Measurements from ENCODE around the gene ATP5MC3.
A peak's percentile ranks its signal among the peaks of the same experiment; 100 is the strongest.
"Not testable (repeated sequence)": the region's sequence is repeated elsewhere in the genome, so short reads cannot be mapped to it uniquely, and the experiment has no call there.

ATP5MC3 gene

DNA sequence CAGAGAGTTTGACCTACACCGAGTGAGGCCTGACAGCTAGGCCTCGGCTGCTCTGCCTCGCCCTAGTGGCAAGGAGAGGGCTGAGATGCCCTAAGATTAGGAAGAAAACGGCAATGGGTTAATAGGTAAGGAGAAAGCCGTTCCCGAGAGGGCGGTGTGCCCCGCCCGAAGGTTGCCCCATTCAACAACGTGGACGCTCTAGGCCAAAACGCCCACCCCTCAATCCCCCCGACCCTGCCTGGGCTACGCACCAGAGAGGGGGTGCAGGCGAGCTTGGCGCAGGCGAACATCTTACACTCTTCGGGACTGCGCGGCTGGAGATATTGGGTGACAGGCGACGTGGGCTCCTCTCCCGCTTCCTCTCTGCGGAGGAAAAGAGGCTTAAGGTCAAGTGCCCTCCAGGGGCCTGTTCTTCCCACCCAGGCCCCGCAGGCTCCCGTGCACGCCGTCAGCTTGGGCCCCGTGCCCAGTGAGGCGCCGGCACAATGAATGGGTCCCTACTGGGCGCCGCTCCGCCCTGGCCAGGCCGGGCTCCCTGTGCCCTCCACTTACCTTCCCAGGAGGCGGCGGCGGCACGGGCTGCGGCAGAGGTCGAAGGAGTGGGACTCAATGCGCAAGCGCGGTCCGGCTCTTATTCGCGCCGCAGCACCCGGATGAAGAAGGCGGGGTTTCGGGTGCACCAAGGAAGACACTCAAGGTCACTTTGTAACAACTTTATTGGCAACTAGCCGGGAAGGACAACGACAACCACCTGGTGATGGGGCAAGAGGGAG, at the start of gene ATP5MC3:
TSS of gene ATP5MC3 (minus strand) at position 607 of the 773 bp plus-strand sequence. CDS start at position 290, 317 bp downstream.
- H3K4me1 Mint-ChIP-seq (ENCODE audit: low read depth) = peaks cover 39% of the 10 kb centered on the region
- peaks cover 7% of the 10 kb centered on the region for H3K9me3 Mint-ChIP-seq
- peak within 1 kb of the TSS; percentile 91 for H3K4me3 Mint-ChIP-seq
- H3K27me3 Mint-ChIP-seq = no peaks in the 10 kb centered on the region
- H3K36me3 Mint-ChIP-seq (ENCODE audit: low read depth) = peaks cover 50% of the 10 kb centered on the region
- H3K27ac Mint-ChIP-seq = peak within 1 kb of the TSS; percentile 98

DNA sequence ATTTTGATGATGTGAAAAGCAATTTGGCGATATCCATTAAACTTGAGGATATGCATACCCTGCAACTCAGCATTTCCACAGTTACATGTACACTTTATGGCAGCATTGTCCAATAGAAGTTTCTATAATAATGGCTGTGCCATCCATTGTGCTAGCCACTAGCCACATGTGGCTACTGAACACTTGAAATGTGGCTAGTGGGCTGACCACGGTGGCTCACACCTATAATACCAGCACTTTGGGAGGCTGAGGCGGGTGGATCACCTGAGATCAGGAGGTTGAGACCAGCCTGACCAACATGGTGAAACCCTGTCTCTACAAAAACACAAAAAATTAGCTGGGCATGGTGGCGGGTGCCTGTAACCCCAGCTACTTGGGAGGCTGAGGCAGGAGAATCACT, 47.1 kb upstream of the ATP5MC3 start:
- not testable (repeated sequence) for H3K9me3 Mint-ChIP-seq; H3K36me3 Mint-ChIP-seq (ENCODE audit: low read depth); H3K4me3 Mint-ChIP-seq; H3K27ac Mint-ChIP-seq
- peaks cover 24% of the 10 kb centered on the region for H3K4me1 Mint-ChIP-seq (ENCODE audit: low read depth)
- peaks cover 25% of the 10 kb centered on the region for H3K27me3 Mint-ChIP-seq

DNA sequence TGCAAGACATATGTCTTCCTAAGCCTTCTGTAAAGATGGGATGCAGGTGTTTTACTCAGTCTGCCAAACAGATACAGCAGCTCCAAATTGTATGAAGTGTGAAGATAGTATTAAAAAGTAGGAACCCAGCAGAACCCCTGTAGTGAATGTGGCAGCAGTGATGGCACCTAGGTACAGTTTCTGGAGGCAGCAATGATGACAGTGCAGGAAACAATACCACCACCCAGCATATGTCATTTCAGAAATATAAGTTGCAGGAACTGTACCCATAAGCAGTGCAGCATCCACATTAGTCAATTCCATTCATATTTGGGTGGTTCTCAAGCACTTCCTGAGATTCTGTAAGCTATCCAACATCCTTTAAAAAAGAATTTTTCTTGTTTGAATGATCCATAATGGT, 46.7 kb upstream of the ATP5MC3 start:
- Mint-ChIP-seq H3K27me3 (peaks cover 29% of the 10 kb centered on the region), H3K4me3 (no peak overlapping the region), H3K9me3 (no peaks in the 10 kb centered on the region), H3K36me3 (ENCODE audit: low read depth) (no peaks in the 10 kb centered on the region), H3K4me1 (ENCODE audit: low read depth) (peaks cover 20% of the 10 kb centered on the region), H3K27ac (peak overlapping the region; percentile 36)

DNA sequence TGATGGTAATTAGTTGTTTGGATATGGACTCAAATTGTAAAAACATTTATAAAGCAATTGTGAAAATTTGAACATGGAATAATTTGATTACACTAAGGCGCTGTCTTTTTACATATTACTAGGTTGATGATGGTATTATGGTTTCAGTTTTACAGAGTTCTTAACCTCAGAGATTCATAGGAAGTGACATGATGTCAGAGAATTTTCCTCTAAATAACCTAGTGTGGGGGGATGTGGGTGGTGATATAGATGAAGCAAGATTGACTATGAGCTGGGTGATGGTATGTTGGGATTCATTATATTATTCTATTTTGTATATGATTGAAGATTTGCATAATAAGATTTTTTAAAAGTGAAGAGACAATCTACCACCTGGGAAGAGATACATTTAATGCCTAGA, 45.9 kb upstream of the ATP5MC3 start:
- H3K27me3 Mint-ChIP-seq = peaks cover 37% of the 10 kb centered on the region
- H3K4me1 Mint-ChIP-seq (ENCODE audit: low read depth) = peaks cover 20% of the 10 kb centered on the region
- H3K9me3 Mint-ChIP-seq = no peaks in the 10 kb centered on the region
- no peak overlapping the region for H3K4me3 Mint-ChIP-seq
- peak overlapping the region; percentile 40 for H3K27ac Mint-ChIP-seq
- no peaks in the 10 kb centered on the region for H3K36me3 Mint-ChIP-seq (ENCODE audit: low read depth)

DNA sequence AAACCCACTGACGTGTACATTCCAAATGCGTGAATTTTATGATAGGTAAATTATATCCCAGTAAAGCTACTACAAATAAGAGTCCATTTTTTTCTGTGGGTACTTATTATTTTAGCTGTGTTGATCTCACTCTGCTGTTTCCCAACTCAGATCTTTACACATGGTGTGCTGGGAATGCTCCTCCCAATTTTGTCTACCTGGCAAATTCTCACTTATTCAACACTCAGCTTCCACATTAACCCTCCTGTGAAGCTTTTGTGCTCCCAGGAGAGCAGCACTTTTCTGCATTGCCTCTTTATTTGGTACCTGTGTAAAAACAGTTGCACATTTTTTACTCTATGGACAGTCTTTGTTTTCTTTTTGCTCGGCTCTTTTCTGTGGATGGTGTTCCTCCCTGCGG, 38.6 kb upstream of the ATP5MC3 start:
- Mint-ChIP-seq H3K9me3 (no peaks in the 10 kb centered on the region), H3K27me3 (peaks cover 54% of the 10 kb centered on the region), H3K4me3 (no peak overlapping the region), H3K4me1 (ENCODE audit: low read depth) (no peaks in the 10 kb centered on the region), H3K36me3 (ENCODE audit: low read depth) (no peaks in the 10 kb centered on the region), H3K27ac (no peak overlapping the region)

DNA sequence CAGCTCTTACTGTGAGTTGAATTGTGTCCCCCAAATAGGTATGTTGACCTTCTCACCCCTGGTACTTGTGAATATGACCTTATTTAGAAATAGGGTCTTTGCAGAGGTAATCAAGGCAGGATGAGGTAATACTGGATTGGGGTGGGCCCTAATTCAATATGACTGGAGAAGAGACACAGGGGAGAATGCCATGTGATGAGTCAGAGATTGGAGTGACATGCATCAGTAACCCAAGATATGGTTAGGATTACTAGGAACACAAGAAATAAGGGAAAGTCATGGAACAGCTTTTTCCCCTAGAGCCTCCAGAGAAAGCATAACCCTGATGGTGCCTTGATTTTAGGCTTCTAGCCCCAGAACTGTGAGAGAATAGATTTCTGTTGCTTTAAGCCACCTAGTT, 37.0 kb upstream of the ATP5MC3 start:
- Mint-ChIP-seq H3K4me3 (no peak overlapping the region), H3K27me3 (peaks cover 45% of the 10 kb centered on the region), H3K27ac (no peak overlapping the region), H3K4me1 (ENCODE audit: low read depth) (no peaks in the 10 kb centered on the region), H3K36me3 (ENCODE audit: low read depth) (no peaks in the 10 kb centered on the region), H3K9me3 (no peaks in the 10 kb centered on the region)

DNA sequence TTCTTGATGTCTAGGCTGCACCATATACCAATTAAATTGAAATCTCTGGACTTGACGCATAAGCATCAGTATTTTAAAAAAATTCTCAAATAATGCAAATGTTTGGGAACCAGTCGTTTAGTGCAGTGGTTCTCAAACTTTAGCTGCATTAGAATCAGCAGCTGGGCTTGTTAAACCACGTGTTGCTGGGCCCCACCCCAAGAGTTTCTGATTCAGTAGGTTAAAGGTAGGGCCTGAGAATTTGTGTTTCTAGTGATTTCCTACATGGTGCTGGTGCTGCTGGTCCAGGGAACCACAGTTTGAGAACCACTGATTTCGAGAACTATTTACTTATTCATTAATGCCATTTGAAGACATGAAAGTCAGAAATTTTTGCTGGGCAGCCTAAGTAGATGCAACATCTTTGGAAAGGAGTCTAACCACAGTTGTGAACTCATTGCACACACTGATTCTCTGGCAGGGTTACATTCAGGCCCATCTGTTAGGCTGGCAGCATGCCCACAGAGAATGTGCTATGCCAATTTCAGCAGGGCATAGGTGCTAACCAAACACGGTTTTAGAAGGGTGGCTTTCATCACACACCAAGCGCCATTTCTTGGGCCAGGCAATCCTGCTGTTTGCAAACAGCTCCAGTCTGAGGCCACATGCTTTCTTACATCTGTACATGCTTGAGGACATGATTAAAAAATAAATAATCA, 26.4 kb upstream of the ATP5MC3 start:
- Mint-ChIP-seq H3K9me3 (no peaks in the 10 kb centered on the region), H3K4me3 (no peak overlapping the region), H3K4me1 (ENCODE audit: low read depth) (peaks cover 12% of the 10 kb centered on the region), H3K27me3 (peaks cover 9% of the 10 kb centered on the region), H3K36me3 (ENCODE audit: low read depth) (no peaks in the 10 kb centered on the region), H3K27ac (no peak overlapping the region)

DNA sequence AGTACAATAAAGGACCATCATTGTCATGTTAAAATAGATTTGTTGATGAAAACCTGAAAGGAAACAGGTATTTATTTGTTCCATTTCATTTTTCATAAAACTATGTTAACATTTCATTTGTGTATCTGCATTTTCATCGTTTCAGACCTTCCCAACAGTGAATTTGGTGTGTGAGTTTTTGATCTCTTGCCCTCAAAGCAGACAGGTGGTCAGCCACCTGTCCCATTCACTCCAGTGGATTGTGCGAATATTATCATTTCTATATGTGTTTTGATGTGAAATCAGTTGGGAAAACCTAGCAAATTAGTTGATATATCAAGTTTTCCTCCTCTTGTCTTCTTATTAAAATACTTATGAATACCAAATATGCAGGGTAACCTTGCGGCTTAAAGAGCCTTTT, 25.4 kb upstream of the ATP5MC3 start:
- H3K4me1 Mint-ChIP-seq (ENCODE audit: low read depth) = peaks cover 12% of the 10 kb centered on the region
- no peak overlapping the region for H3K4me3 Mint-ChIP-seq
- H3K9me3 Mint-ChIP-seq = no peaks in the 10 kb centered on the region
- H3K36me3 Mint-ChIP-seq (ENCODE audit: low read depth) = no peaks in the 10 kb centered on the region
- peaks cover 8% of the 10 kb centered on the region for H3K27me3 Mint-ChIP-seq
- no peak overlapping the region for H3K27ac Mint-ChIP-seq

DNA sequence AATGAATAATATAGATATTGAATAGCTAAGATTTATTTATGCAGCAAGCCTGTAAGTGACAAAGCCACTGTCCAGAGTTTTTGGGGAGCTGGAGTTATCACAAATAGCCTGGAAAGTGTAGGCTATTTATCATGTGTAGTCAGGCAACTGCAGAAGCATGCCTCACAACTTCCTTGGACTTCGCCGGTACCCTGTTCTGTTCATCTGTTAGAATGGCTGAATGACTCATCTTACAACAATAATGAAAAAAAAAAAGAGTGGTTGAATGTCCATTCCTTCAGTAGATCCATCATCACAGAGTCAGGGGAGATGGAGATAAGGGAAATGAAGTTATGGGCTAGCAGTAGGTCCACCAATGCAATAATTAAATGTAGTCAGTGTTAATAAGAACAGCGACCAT, 24.0 kb upstream of the ATP5MC3 start:
- no peak overlapping the region for H3K4me3 Mint-ChIP-seq
- H3K9me3 Mint-ChIP-seq = no peaks in the 10 kb centered on the region
- H3K4me1 Mint-ChIP-seq (ENCODE audit: low read depth) = peaks cover 12% of the 10 kb centered on the region
- H3K36me3 Mint-ChIP-seq (ENCODE audit: low read depth) = no peaks in the 10 kb centered on the region
- H3K27ac Mint-ChIP-seq = no peak overlapping the region
- H3K27me3 Mint-ChIP-seq = peaks cover 10% of the 10 kb centered on the region

DNA sequence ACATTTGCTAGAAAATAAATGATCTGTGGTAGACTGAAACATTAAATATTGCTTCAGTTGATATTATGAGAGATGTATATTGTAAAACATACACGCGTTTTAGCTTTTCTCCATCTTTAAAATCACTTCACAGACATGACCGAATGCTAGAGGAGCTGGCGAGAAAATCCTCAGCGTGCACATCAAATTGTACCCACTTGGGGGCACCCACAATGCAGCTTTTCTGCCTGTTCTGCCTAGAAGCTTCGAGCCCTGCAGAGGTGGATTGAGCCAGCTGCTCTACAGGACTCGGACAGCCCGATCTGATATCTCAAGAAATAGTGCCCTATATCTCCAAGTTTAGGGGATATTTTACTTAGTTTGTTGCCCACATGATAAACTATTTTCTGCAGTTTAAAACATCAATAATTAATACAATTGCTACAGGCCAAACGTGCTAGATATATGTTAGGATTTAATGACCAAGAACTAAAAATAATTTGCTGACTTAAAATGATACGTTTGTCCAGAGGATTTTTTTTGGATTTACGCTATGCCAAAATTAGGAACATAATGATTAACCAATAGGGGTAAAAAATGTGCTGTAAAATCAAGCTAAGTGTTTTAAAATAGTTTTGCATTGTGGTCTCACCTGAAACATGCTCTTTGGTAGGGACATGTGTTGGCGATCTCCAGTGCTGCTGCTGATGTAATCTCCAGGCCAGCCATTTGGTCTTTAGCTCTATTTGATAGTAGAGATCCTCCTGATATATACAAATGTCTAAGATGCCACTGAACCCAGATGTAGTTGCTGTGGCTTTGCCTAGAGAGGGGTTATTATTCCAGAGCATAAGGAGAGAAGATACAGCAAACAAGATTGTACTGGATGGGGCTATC, 22.3 kb upstream of the ATP5MC3 start:
- Mint-ChIP-seq H3K36me3 (ENCODE audit: low read depth) (no peaks in the 10 kb centered on the region), H3K9me3 (no peaks in the 10 kb centered on the region), H3K4me1 (ENCODE audit: low read depth) (peaks cover 12% of the 10 kb centered on the region), H3K27ac (no peak overlapping the region), H3K4me3 (no peak overlapping the region), H3K27me3 (peaks cover 22% of the 10 kb centered on the region)

DNA sequence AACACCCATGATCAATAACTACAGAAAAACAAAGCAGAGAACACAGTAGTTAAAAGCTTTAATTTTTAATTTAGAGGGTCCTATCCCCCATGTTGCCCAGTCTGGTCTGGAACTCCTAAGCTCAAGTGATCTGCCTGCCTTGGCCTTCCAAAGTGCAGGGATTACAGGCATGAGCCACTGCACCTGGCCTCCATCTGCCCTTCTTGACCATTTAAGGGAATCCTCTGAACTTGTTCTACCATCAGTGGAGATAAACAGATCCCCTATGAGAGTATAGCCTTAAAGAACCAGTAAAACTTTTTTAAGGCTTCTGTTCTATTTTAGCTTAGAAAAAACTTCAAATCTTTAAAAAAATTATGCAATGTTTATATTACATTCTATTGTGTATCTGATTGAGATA, 13.5 kb upstream of the ATP5MC3 start:
- Mint-ChIP-seq H3K4me1 (ENCODE audit: low read depth) (no peaks in the 10 kb centered on the region), H3K4me3 (no peak overlapping the region), H3K27ac (no peak overlapping the region), H3K27me3 (peaks cover 47% of the 10 kb centered on the region), H3K36me3 (ENCODE audit: low read depth) (peaks cover 3% of the 10 kb centered on the region), H3K9me3 (no peaks in the 10 kb centered on the region)

DNA sequence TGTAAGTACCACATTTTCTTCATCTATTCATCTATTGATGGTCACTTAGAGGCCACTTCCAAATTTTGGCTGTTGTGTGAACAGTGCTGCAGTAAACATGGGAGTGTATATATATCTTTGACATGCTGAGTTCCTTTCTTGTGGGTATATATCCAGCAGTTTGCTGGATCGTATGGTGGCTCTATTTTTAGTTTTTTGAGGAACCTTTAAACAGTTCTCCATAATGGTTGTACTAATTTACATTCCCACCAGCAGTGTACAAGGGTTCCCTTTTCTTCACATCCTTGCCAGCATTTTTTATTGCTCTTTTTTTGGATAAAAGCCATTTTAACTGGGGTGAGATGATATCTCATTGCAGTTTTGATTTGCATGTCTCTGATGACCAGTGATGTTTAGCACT, 7.3 kb upstream of the ATP5MC3 start:
- Mint-ChIP-seq H3K4me1 (ENCODE audit: low read depth) (no peaks in the 10 kb centered on the region), H3K27ac (no peak overlapping the region), H3K36me3 (ENCODE audit: low read depth) (peaks cover 3% of the 10 kb centered on the region), H3K4me3 (no peak overlapping the region), H3K9me3 (no peaks in the 10 kb centered on the region), H3K27me3 (peaks cover 30% of the 10 kb centered on the region)

DNA sequence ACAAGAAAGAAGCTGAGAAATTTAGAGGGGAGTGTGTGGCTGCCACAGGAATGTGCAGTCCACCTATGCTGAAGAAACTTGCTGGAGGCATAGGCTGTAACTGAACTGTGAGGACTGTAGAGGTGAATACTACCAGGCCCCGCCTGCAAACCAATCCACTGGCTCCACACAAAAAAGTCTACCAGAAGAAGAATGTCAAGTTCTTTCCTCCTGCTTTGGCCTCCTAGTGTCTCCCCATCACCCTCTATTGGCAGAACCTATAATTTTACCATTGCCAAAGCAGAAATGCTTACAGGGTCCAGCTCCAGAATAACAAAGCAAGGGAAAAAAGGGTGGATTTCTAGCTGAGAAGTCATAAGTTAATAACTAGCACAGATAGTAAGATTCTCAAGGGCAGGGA, 5.9 kb upstream of the ATP5MC3 start:
- Mint-ChIP-seq H3K4me3 (no peak overlapping the region), H3K4me1 (ENCODE audit: low read depth) (peaks cover 1% of the 10 kb centered on the region), H3K9me3 (no peaks in the 10 kb centered on the region), H3K36me3 (ENCODE audit: low read depth) (peaks cover 3% of the 10 kb centered on the region), H3K27ac (no peak overlapping the region), H3K27me3 (peaks cover 24% of the 10 kb centered on the region)

DNA sequence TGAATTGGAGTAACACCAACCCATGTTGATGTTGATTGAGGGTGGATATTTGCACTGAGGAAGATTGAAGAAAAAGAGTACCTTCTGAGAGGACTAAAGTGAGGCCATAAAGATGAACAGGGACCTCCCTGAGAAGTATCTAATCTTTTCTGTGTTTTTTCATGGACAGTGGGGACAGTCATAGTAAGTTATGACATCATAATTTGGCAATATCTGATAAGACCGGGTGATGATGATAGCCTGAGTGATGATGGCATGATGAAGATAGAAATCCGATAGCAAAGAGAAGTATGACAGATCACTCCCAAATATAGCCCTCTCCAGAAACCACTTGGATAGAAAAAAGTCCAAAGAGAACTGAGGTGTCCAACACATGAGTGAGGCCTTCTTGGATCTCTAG, 2.2 kb upstream of the ATP5MC3 start:
- Mint-ChIP-seq H3K4me1 (ENCODE audit: low read depth) (peaks cover 22% of the 10 kb centered on the region), H3K27ac (no peak overlapping the region), H3K4me3 (no peak overlapping the region), H3K9me3 (peaks cover 7% of the 10 kb centered on the region), H3K36me3 (ENCODE audit: low read depth) (peaks cover 26% of the 10 kb centered on the region), H3K27me3 (peaks cover 3% of the 10 kb centered on the region)

DNA sequence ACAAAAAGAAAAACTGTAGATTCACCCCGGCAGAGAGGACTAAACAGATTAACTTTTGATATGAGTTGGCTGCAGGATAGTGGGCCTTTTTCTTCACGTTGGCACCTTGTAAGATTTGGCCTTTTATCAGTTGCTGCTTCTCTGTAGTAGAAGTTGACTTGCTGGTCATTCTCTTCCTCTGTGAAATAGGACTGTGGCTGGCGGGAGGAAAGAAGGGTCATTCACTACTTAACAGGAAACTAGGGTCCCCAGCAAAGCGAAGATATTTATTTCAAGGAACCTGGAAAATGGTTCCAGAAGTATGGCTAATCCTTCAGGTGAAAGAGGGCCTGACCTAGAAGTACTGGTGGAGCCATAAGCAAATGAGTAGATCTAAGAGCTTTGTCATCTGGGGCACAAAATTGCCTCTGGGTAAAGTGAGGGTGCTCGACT, 383 bp upstream of the ATP5MC3 start:
- Mint-ChIP-seq H3K9me3 (peaks cover 7% of the 10 kb centered on the region), H3K36me3 (ENCODE audit: low read depth) (peaks cover 44% of the 10 kb centered on the region), H3K27ac (peak overlapping the region; percentile 98), H3K4me3 (peak overlapping the region; percentile 91), H3K27me3 (no peaks in the 10 kb centered on the region), H3K4me1 (ENCODE audit: low read depth) (peaks cover 35% of the 10 kb centered on the region)

All from stimulated activated naive CD8-positive, alpha-beta T cell treated with anti-CD3 and anti-CD28 coated beads, Interleukin-15, Interleukin-2, amounts not matched to agents 100 ng/mL and 50 ng/mL, for 24 hours (primary cell).